Endothelial cell of umbilical vein (primary cell): ENCODE data around the gene CCDC7. TPM values are rescaled to one million over a fixed set of nuclear protein-coding genes. Genes with fewer than 3 reads are reported as not detected.

Experiments
- BruUV-seq: library from RNA; stranded (reverse); fragments of 400-500 nt; replicated peaks from 2 replicates; lab custom pipeline; 2021; lab: Mats Ljungman, UMichigan
- CTCF ChIA-PET: fragments of 300-600, 350-600 bp; sonication (Branson Sonifier 250); formaldehyde crosslinking; loops from one replicate; lab custom pipeline; 2021; ENCODE audit warnings: antibody characterized with exemption, inconsistent platforms; lab: Charles Lee
- POLR2A ChIA-PET: fragments of 300-600, 350-600 bp; sonication (Branson Sonifier 250); formaldehyde crosslinking; loops from one replicate; lab custom pipeline; 2021; ENCODE audit warnings: antibody characterized with exemption, inconsistent platforms; lab: Charles Lee
- DNase-seq: peaks from one replicate; pipeline ENCODE4 v3.0.0-alpha.2; 2011; ENCODE audit warnings: low read depth, low spot score
- FAIRE-seq: peaks from 2 replicates; lab custom pipeline; 2011; peaks lifted over from hg19 to GRCh38; lab: Jason Lieb, UNC
- H2AFZ ChIP-seq: 2 replicates; pipeline ENCODE4 v1.6.0; 2012; ENCODE audit warnings: low read depth, low read length, control low read depth, inconsistent platforms
- H3K27ac ChIP-seq: 2 replicates; pipeline ENCODE4 v1.5.1; 2011; ENCODE audit warnings: low read depth, mild to moderate bottlenecking, control low read depth, low read length, moderate library complexity; ENCODE audit not compliant: insufficient read depth
- H3K27me3 ChIP-seq, 2 experiments: 2 replicates each; pipeline versions ENCODE4 v1.6.0 to v1.6.1; 2011; ENCODE audit warnings: low read length in 2 of 2, mixed read lengths in 1 of 2; ENCODE audit not compliant: control insufficient read depth in 2 of 2, insufficient read depth in 2 of 2
- H3K36me3 ChIP-seq, 2 experiments: 2 replicates in 1 of 2; 3 replicates in 1 of 2; pipeline ENCODE4 v1.5.1; 2011; ENCODE audit warnings: low read length in 2 of 2, mild to moderate bottlenecking in 1 of 2, moderate library complexity in 1 of 2; ENCODE audit not compliant: control insufficient read depth in 2 of 2, insufficient read depth in 2 of 2; ENCODE audit errors: extremely low read depth in 1 of 2
- H3K4me1 ChIP-seq: 3 replicates; pipeline ENCODE4 v1.5.1; 2011; ENCODE audit warnings: mild to moderate bottlenecking, low read length; ENCODE audit not compliant: control insufficient read depth, insufficient read depth; ENCODE audit errors: extremely low read depth
- H3K4me2 ChIP-seq: 2 replicates; pipeline ENCODE4 v1.6.1; 2011; ENCODE audit warnings: low read length, control low read depth, mixed read lengths; ENCODE audit not compliant: insufficient read depth
- H3K4me3 ChIP-seq, 3 experiments: fragments of 200-600 bp in 1 of 3; sonication (generic), shearing (Covaris generic) in 1 of 3; replicated peaks in 1 of 3; 2 replicates each; pipeline ENCODE4 v1.5.1; 2011 to 2016; ENCODE audit warnings: control low read depth in 3 of 3, low read length in 3 of 3, mild to moderate bottlenecking in 2 of 3, inconsistent platforms in 1 of 3, low read depth in 1 of 3, moderate library complexity in 1 of 3; ENCODE audit not compliant: insufficient read depth in 1 of 3
- H3K79me2 ChIP-seq: 2 replicates; pipeline ENCODE4 v1.6.0; 2012; ENCODE audit warnings: low read length, inconsistent platforms; ENCODE audit not compliant: control insufficient read depth, insufficient read depth
- H3K9ac ChIP-seq: replicated peaks from 2 replicates; pipeline ENCODE3; 2011; ENCODE audit warnings: low read length, control low read depth; ENCODE audit not compliant: insufficient read depth; ENCODE audit errors: extremely low read depth
- H3K9me1 ChIP-seq: replicated peaks from 3 replicates; pipeline ENCODE4 v1.6.0; 2011; ENCODE audit warnings: mild to moderate bottlenecking, low read length; ENCODE audit not compliant: control insufficient read depth, insufficient read depth; ENCODE audit errors: extremely low read depth
- H3K9me3 ChIP-seq: replicated peaks from 2 replicates; pipeline ENCODE4 v1.5.1; 2012; ENCODE audit warnings: low read length, inconsistent platforms; ENCODE audit not compliant: control insufficient read depth, insufficient read depth
- H4K20me1 ChIP-seq: replicated peaks from 2 replicates; pipeline ENCODE3; 2011; ENCODE audit warnings: mild to moderate bottlenecking, low read length; ENCODE audit not compliant: control insufficient read depth, insufficient read depth; ENCODE audit errors: extremely low read depth
- EZH2 ChIP-seq: IDR thresholded peaks from 2 replicates; pipeline ENCODE4 v1.6.1; 2012; ENCODE audit warnings: borderline replicate concordance, low read depth, mild to moderate bottlenecking, moderate library complexity, low read length, inconsistent platforms; ENCODE audit not compliant: severe bottlenecking
- FOS ChIP-seq: IDR thresholded peaks from 2 replicates; pipeline ENCODE4 v1.6.1; 2011; ENCODE audit warnings: mild to moderate bottlenecking, low read length, moderate library complexity, borderline replicate concordance; ENCODE audit not compliant: insufficient read depth
- GATA2 ChIP-seq: IDR thresholded peaks from 2 replicates; pipeline ENCODE4 v1.7.0; 2011; ENCODE audit warnings: low read depth, mild to moderate bottlenecking, moderate library complexity, mixed read lengths, low read length; ENCODE audit not compliant: insufficient read length, insufficient read depth
- JUN ChIP-seq: IDR thresholded peaks from 2 replicates; pipeline ENCODE4 v1.6.1; 2011; ENCODE audit warnings: borderline replicate concordance, low read depth; ENCODE audit not compliant: insufficient read length, insufficient read depth
- MYC ChIP-seq: IDR thresholded peaks from one replicate; pipeline ENCODE4 v1.6.1; 2011; ENCODE audit warnings: mild to moderate bottlenecking, low read depth, low read length
- POLR2A ChIP-seq: IDR thresholded peaks from 2 replicates; pipeline ENCODE4 v1.6.1; 2012; ENCODE audit warnings: low read depth, mild to moderate bottlenecking, control low read depth, low read length
- POLR2AphosphoS5 ChIP-seq: IDR thresholded peaks from 2 replicates; pipeline ENCODE4 v1.6.1; 2012; ENCODE audit warnings: low read depth, mild to moderate bottlenecking, control low read depth, low read length, moderate library complexity; ENCODE audit not compliant: insufficient read depth
- dilution Hi-C: fragments of 300-500 bp; cut with MboI; formaldehyde crosslinking; loops from one replicate; pipeline ENCODE4 v1.15.0; 2019; ENCODE audit warnings: low sequenced_read_pairs; ENCODE audit not compliant: extremely low pct_ligation_motif_present
- intact Hi-C: fragments of 100-400 bp; cut with micrococcal nuclease; formaldehyde crosslinking; loops from one replicate; pipeline ENCODE4 v1.10.0; 2022
- polyA plus RNA-seq, 4 experiments: library from polyadenylated mRNA; depleted of rRNA in 3 of 4; stranded (reverse) in 3 of 4; unstranded in 1 of 4; fragments of >200 nt; gene quantifications; 2 replicates each; pipeline versions ENCODE4 v1.2.1 to v1.2.3, GENCODE V29; 2011 to 2012; ENCODE audit warnings: missing spikeins in 1 of 4
- total RNA-seq: library from RNA; stranded (reverse); gene quantifications from 2 replicates; pipeline ENCODE4 v1.2.3, GENCODE V29; 2021
- TF ChIP-seq, protein P1 (sequence below): IDR thresholded peaks from 2 replicates; pipeline ENCODE4 v1.6.1; 2011; ENCODE audit not compliant: insufficient read depth, insufficient read length
- TF ChIP-seq, protein P2 (sequence below), 2 donors: IDR thresholded peaks; 1 replicate in 1 of 2; 2 replicates in 1 of 2; pipeline ENCODE4 v1.5.1; 2011; ENCODE audit warnings: low read length in 2 of 2, mild to moderate bottlenecking in 2 of 2, moderate library complexity in 2 of 2, control low read depth in 1 of 2, inconsistent platforms in 1 of 2, low read depth in 1 of 2; ENCODE audit not compliant: insufficient read depth in 1 of 2; ENCODE audit errors: extremely low read depth in 1 of 2

CCDC7 gene
- total and polyA plus RNA-seq, 2 donors (not counting 3 experiments of a cell fraction or from before 2014, with no cell fraction given) = 0.35 to 8.2 TPM

DNA sequence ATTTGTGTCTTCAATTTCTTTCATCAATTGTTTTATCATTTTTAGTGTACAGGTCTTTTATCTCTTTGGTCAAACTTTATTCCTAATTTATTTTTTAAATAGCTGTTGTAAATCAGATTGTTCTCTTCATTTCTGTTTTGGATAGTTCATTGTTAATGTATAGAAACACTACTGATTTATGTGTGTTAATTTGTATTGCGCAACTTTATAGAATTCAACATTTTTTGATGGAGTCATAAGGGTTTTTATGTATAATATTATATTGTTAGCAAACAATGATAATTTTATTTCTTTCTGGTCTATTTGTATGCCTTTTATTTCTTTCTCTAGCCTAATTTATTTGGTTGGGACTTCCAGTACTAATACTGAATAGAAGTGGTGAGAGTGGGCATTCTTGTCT lies 181.2 kb downstream of the CCDC7 start:
- FAIRE-seq (no peak), DNase-seq (no peak)
- POLR2A ChIA-PET = no interaction called here
- H3K36me3 ChIP-seq = no peaks in the 10 kb centered on the region
- H3K9ac ChIP-seq = no peak overlapping the region
- TF ChIP-seq GATA2 (no peak), POLR2AphosphoS5 (no peak), EZH2 (no peak), JUN (no peak), FOS (no peak), POLR2A (no peak), MYC (no peak)
- TF ChIP-seq, protein P1, sequence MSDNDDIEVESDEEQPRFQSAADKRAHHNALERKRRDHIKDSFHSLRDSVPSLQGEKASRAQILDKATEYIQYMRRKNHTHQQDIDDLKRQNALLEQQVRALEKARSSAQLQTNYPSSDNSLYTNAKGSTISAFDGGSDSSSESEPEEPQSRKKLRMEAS = no peak
- TF ChIP-seq, protein P2, sequence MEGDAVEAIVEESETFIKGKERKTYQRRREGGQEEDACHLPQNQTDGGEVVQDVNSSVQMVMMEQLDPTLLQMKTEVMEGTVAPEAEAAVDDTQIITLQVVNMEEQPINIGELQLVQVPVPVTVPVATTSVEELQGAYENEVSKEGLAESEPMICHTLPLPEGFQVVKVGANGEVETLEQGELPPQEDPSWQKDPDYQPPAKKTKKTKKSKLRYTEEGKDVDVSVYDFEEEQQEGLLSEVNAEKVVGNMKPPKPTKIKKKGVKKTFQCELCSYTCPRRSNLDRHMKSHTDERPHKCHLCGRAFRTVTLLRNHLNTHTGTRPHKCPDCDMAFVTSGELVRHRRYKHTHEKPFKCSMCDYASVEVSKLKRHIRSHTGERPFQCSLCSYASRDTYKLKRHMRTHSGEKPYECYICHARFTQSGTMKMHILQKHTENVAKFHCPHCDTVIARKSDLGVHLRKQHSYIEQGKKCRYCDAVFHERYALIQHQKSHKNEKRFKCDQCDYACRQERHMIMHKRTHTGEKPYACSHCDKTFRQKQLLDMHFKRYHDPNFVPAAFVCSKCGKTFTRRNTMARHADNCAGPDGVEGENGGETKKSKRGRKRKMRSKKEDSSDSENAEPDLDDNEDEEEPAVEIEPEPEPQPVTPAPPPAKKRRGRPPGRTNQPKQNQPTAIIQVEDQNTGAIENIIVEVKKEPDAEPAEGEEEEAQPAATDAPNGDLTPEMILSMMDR (IDR thresholded peaks at IDR 0.05; ENCODE audit: extremely low read depth in 1 of 2, insufficient read depth in 1 of 2, low read depth in 1 of 2, low read length in 2 of 2) = no peak
- no peaks in the 10 kb centered on the region for H3K9me1 ChIP-seq
- H3K9me3 ChIP-seq = no peaks in the 10 kb centered on the region
- dilution Hi-C loops = no loop called here
- no peaks in the 10 kb centered on the region for H3K79me2 ChIP-seq
- H3K27me3 ChIP-seq = no peaks in the 10 kb centered on the region
- H3K4me3 ChIP-seq = no peak overlapping the region
- no TSS peak for BruUV-seq
- H3K4me1 ChIP-seq = no peaks in the 10 kb centered on the region
- CTCF ChIA-PET = no interaction called here
- no peak overlapping the region for H3K4me2 ChIP-seq
- no peak overlapping the region for H3K27ac ChIP-seq
- H4K20me1 ChIP-seq = no peaks in the 10 kb centered on the region
- H2AFZ ChIP-seq = no peak overlapping the region
- intact Hi-C loops = no loop called here
